Tibial artery (tissue), 4 donors: ENCODE results near the gene NBEA.
"Not testable (repeated sequence)": the region's sequence is repeated elsewhere in the genome, so short reads cannot be mapped to it uniquely, and the experiment has no call there.

Experiments
- DNase-seq, 2 donors: peaks; one replicate each; pipeline ENCODE4 v3.0.0-alpha.2; 2019
- H3K27ac ChIP-seq, 2 donors: fragments of 200-600 bp; sonication (generic) in 1 of 2; 1 replicate in 1 of 2; 2 replicates in 1 of 2; pipeline ENCODE4 v1.5.1; 2018 to 2019; ENCODE audit warnings: mild to moderate bottlenecking in 1 of 2
- H3K27me3 ChIP-seq, 2 donors: fragments of 200-600 bp; sonication (generic) in 1 of 2; one replicate each; pipeline versions ENCODE4 v1.5.1 to v1.6.0; 2016 to 2019
- H3K36me3 ChIP-seq, 3 donors: fragments of 200-600 bp; sonication (generic) in 2 of 3; one replicate each; pipeline ENCODE4 v1.5.1; 2016 to 2019; ENCODE audit warnings: mild to moderate bottlenecking in 2 of 3
- H3K4me1 ChIP-seq, 4 donors: fragments of 200-600 bp; sonication (generic) in 2 of 4; 1 replicate in 3 of 4; 2 replicates in 1 of 4; pipeline ENCODE4 v1.5.1; 2016 to 2019
- H3K4me3 ChIP-seq, 2 donors: fragments of 200-600 bp; sonication (generic) in 1 of 2; 1 replicate in 1 of 2; 2 replicates in 1 of 2; pipeline ENCODE4 v1.5.1; 2018 to 2019; ENCODE audit warnings: mild to moderate bottlenecking in 2 of 2
- H3K9me3 ChIP-seq, 3 donors: fragments of 200-600 bp; sonication (generic) in 1 of 3; one replicate each; pipeline ENCODE4 v1.5.1; 2016 to 2019
- intact Hi-C: fragments of 100-400 bp; cut with DNase I; formaldehyde crosslinking; loops from one replicate; pipeline ENCODE4 v1.15.0; 2023; ENCODE audit warnings: low total_unique reads
- TF ChIP-seq, protein P1 (sequence below), 2 experiments: fragments of 200-600 bp in 1 of 2; fragments of 450-650 bp in 1 of 2; IDR thresholded peaks; one replicate each; pipeline ENCODE4 v1.5.1; 2017 to 2019; ENCODE audit warnings: antibody characterized with exemption in 2 of 2, mild to moderate bottlenecking in 1 of 2, moderate library complexity in 1 of 2

Gene NBEA

DNA sequence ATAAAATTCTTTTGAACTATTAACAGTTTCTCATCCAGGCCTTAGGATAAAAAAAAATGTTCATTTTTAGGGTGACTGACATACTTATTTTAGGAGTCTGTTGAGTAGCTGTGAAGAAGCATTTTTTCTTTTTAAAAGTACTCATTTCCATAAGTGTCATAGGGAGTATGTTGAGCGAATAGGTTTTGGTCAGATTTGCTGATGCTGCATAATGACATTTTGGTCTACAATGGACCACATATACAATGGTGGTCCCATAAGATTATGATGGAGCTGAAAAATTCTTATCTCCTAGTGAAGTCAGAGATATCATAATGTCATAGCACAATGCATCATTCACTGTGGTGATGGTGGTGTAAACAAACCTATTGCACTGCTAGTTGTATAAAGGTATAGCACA is 17.4 kb downstream of the NBEA start:
- Histone ChIP-seq H3K36me3 (no peaks in the 10 kb centered on the region), H3K9me3 (no peaks in the 10 kb centered on the region), H3K4me1 (no peaks in the 10 kb centered on the region), H3K4me3 (no peak overlapping the region), H3K27ac (no peak overlapping the region), H3K27me3 (no peaks in the 10 kb centered on the region)
- intact Hi-C loops, result loop anchor here (5.0 kb wide), 1 partner anchor 1593 kb away; no protein-coding TSS in a partner anchor
- TF ChIP-seq, protein P1, sequence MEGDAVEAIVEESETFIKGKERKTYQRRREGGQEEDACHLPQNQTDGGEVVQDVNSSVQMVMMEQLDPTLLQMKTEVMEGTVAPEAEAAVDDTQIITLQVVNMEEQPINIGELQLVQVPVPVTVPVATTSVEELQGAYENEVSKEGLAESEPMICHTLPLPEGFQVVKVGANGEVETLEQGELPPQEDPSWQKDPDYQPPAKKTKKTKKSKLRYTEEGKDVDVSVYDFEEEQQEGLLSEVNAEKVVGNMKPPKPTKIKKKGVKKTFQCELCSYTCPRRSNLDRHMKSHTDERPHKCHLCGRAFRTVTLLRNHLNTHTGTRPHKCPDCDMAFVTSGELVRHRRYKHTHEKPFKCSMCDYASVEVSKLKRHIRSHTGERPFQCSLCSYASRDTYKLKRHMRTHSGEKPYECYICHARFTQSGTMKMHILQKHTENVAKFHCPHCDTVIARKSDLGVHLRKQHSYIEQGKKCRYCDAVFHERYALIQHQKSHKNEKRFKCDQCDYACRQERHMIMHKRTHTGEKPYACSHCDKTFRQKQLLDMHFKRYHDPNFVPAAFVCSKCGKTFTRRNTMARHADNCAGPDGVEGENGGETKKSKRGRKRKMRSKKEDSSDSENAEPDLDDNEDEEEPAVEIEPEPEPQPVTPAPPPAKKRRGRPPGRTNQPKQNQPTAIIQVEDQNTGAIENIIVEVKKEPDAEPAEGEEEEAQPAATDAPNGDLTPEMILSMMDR (IDR thresholded peaks at IDR 0.05), result no peak
- DNase-seq, result no peak

DNA sequence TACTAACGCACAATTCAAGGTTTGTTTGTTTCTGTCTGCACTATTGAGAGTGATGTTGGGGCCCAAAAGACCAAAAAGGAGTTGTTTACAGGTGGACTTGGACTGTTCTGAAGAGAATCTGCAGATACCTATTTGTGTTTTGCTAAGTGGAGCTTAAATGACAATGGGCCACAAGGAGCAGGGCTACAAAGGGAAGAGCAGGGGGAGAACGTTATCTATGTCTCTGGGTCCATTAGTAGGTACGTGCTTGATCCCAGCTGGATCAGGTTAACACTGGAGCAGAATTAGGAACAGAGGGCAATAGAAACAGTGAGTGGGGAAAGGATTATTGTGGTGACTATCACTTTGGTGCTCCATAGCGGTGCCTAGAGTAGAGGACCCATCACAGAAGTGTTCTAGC is 22.5 kb downstream of the NBEA start:
- intact Hi-C loops, result no loop called here
- Histone ChIP-seq H3K27ac (no peak overlapping the region), H3K9me3 (no peaks in the 10 kb centered on the region), H3K27me3 (no peaks in the 10 kb centered on the region), H3K4me3 (no peak overlapping the region), H3K36me3 (no peaks in the 10 kb centered on the region), H3K4me1 (no peaks in the 10 kb centered on the region)
- DNase-seq, result no peak
- TF ChIP-seq, protein P1 (IDR thresholded peaks at IDR 0.05), result no peak

DNA sequence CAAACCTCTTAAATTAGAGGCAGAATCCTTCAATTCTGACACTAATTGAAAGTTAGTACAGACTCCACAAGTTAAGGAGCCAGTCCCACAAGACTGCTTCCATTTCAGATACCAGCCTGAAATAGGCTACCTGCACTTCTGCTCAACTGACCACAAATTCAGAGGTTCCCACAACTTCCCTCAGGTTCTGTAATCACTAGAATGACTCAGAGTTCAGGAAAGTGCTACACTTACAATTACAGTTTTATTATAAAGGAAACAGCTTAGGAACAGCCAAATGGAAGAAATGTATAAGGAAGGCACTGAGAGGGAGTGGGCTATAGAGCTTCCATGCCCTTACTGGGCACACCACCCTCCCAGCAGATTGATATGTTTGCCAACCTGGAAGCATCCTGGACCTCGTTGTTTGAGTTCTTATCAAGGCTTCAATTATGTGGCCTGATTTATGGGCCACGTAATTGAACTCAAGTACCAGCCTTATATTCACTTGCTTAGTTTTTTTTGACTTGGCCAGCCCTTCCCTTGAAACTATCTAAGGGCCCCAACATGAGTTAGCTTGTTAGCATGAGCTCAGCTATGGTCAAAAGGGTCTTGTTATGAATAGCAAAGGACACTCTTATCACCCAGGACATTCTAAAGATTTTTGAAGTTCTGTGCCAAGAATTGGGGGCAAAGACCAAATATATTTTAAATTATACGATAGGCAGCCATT is 25.9 kb downstream of the NBEA start:
- DNase-seq, result no peak
- TF ChIP-seq, protein P1 (IDR thresholded peaks at IDR 0.05), result no peak
- Histone ChIP-seq H3K4me3 (no peak overlapping the region), H3K4me1 (no peaks in the 10 kb centered on the region), H3K9me3 (peaks cover 0 to 4% (median 0%) of the 10 kb centered on the region in 3 donors), H3K36me3 (peaks cover 0 to 2% (median 0%) of the 10 kb centered on the region in 3 donors), H3K27ac (no peak overlapping the region), H3K27me3 (no peaks in the 10 kb centered on the region)
- intact Hi-C loops, result no loop called here

DNA sequence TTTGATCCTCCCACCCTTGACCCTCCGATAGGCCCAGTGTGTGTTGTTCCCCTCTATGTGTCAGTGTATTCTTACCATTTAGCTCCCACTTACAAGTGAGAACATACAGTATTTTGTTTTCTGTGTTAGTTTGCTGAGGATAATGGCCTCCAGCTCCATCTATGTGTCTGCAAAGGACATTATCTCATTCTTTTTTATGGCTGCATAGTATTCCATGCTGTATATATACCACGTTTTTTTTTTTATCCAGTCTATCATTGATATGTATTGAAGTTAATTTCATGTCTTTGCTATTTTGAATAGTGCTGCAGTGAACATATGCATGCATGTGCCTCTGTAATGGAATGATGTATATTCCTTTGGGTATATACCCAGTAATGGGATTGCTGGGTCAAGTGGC is 27.5 kb downstream of the NBEA start:
- DNase-seq, H3K27me3 ChIP-seq, H3K27ac ChIP-seq, intact Hi-C loops, H3K4me1 ChIP-seq, H3K9me3 ChIP-seq, H3K4me3 ChIP-seq: not testable (repeated sequence)
- peaks cover 0 to 13% (median 0%) of the 10 kb centered on the region in 3 donors for H3K36me3 ChIP-seq

DNA sequence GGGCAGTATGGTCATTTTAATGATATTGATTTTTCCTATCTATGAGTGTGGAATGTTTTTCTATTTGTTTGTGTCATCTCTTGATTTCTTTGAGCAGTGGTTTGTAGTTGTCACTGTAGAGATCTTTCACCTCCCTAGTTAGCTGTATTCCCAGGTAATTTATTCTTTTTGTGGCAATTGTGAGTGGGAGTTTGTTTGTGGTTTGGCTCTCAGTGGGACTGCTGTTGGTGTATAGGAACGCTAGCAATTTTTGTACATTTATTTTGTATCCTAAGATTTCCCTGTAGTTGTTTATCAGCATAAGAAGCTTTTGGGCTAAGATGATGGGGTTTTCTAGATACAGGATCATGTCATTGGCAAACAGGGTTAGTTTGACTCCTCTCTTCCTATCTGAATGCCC is 28.9 kb downstream of the NBEA start:
- H3K9me3 ChIP-seq, result peaks cover 0 to 4% (median 0%) of the 10 kb centered on the region in 3 donors
- H3K27ac ChIP-seq, result no peak overlapping the region
- no peaks in the 10 kb centered on the region for H3K4me1 ChIP-seq
- no peak overlapping the region for H3K4me3 ChIP-seq
- intact Hi-C loops, result no loop called here
- no peak for DNase-seq
- no peaks in the 10 kb centered on the region for H3K27me3 ChIP-seq
- TF ChIP-seq, protein P1 (IDR thresholded peaks at IDR 0.05), result no peak
- peaks cover 0 to 13% (median 0%) of the 10 kb centered on the region in 3 donors for H3K36me3 ChIP-seq

DNA sequence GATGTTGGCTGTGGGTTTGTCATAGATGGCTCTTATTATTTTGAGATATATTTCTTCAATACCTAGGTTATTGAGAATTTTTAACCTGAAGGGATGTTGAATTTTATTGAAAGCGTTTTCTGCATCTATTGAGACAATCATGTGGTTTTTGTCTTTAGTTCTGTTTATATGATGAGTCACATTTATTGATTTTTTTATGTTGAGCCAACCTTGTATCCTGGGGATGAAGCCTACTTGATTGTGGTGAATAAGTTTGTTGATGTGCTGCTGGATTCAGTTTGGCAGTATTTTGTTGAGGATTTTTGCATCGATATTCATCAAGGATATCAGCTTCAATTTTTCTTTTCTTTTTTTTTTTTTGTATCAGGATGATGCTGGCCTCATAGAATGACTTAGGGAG is 29.4 kb downstream of the NBEA start:
- Histone ChIP-seq H3K36me3 (peaks cover 0 to 13% (median 0%) of the 10 kb centered on the region in 3 donors), H3K27ac (no peak overlapping the region), H3K4me1 (no peaks in the 10 kb centered on the region), H3K9me3 (peaks cover 0 to 4% (median 0%) of the 10 kb centered on the region in 3 donors), H3K4me3 (no peak overlapping the region), H3K27me3 (no peaks in the 10 kb centered on the region)
- TF ChIP-seq, protein P1 (IDR thresholded peaks at IDR 0.05), result no peak
- no peak for DNase-seq
- intact Hi-C loops, result no loop called here

DNA sequence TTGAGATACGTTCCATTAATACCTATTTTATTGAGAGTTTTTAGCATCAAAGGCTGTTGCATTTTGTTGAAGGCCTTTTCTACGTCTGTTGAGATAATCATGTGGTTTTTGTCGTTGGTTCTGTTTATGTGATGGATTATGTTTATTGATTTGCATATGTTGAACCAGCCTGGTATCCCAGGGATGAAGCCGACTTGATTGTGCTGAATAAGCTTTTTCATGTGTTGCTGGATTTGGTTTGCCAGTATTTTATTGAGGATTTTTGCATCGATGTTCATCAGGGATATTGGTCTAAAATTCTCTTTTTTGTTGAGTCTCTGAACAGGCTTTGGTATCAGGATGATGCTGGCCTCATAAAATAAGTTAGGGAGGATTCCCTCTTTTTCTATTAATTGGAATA is 43.1 kb downstream of the NBEA start:
- DNase-seq, H3K27me3 ChIP-seq, H3K27ac ChIP-seq, H3K9me3 ChIP-seq, intact Hi-C loops, H3K4me1 ChIP-seq, H3K4me3 ChIP-seq, H3K36me3 ChIP-seq: not testable (repeated sequence)
